Loucy (cell line): ENCODE results near the gene NR2F2.

ENCODE experiments used
- H2AFZ ChIP-seq: fragments of 200-600 bp; sonication (generic); 2 replicates; pipeline ENCODE4 v1.6.0; 2016; ENCODE audit warnings: antibody characterized with exemption, mild to moderate bottlenecking, low read length, moderate library complexity
- H3F3A ChIP-seq: fragments of 200-600 bp; 2 replicates; pipeline ENCODE4 v1.6.0; 2016; ENCODE audit warnings: antibody characterized with exemption, low read depth, mild to moderate bottlenecking
- H3K27me3 ChIP-seq: fragments of 200-600 bp; sonication (generic); 2 replicates; pipeline ENCODE4 v1.6.1; 2014; ENCODE audit warnings: low read length, mild to moderate bottlenecking; ENCODE audit not compliant: insufficient read depth, poor library complexity, severe bottlenecking
- H3K36me3 ChIP-seq: fragments of 200-600 bp; sonication (generic); 2 replicates; pipeline ENCODE4 v1.6.1; 2016; ENCODE audit warnings: low read length; ENCODE audit not compliant: insufficient read depth
- H3K4me1 ChIP-seq: fragments of 200-600 bp; sonication (generic); 2 replicates; pipeline ENCODE4 v1.5.1; 2014; ENCODE audit warnings: low read length, mild to moderate bottlenecking; ENCODE audit not compliant: insufficient read depth, poor library complexity, severe bottlenecking
- H3K4me2 ChIP-seq: fragments of 200-600 bp; sonication (generic); 2 replicates; pipeline ENCODE4 v1.6.0; 2014; ENCODE audit warnings: antibody characterized with exemption, low read length, low read depth, mild to moderate bottlenecking; ENCODE audit not compliant: poor library complexity, severe bottlenecking
- H3K4me3 ChIP-seq: fragments of 200-600 bp; sonication (generic); 2 replicates; pipeline ENCODE4 v1.5.1; 2014; ENCODE audit warnings: low read length, mild to moderate bottlenecking, mixed read lengths; ENCODE audit not compliant: poor library complexity, severe bottlenecking
- H3K79me2 ChIP-seq: fragments of 200-600 bp; sonication (generic); 2 replicates; pipeline ENCODE4 v1.6.1; 2014; ENCODE audit warnings: low read length; ENCODE audit not compliant: insufficient read depth
- H3K9ac ChIP-seq: fragments of 200-600 bp; sonication (generic); 2 replicates; pipeline ENCODE4 v1.6.0; 2014; ENCODE audit warnings: mild to moderate bottlenecking, low read depth, low read length, moderate library complexity; ENCODE audit not compliant: poor library complexity, severe bottlenecking
- H3K9me2 ChIP-seq: fragments of 200-600 bp; sonication (generic); replicated peaks from 2 replicates; pipeline ENCODE4 v1.6.1; 2016; ENCODE audit warnings: low read depth, low read length, mixed read lengths
- H3K9me3 ChIP-seq: fragments of 200-600 bp; sonication (generic); 2 replicates; pipeline ENCODE4 v1.6.1; 2014; ENCODE audit warnings: mild to moderate bottlenecking, antibody characterized with exemption, low read length, low read depth; ENCODE audit not compliant: insufficient read depth
- H4K20me1 ChIP-seq: fragments of 200-600 bp; sonication (generic); 2 replicates; pipeline ENCODE4 v1.6.0; 2014; ENCODE audit warnings: antibody characterized with exemption, low read length, mild to moderate bottlenecking; ENCODE audit not compliant: insufficient read depth, poor library complexity, severe bottlenecking
- EZH2phosphoT487 ChIP-seq: fragments of 200-600 bp; IDR thresholded peaks from 2 replicates; pipeline ENCODE4 v1.6.1; 2018; ENCODE audit warnings: antibody characterized with exemption, mild to moderate bottlenecking, moderate library complexity, borderline replicate concordance
- TF ChIP-seq, protein P1 (sequence below): fragments of 200-600 bp; sonication (generic); conservative IDR thresholded peaks from 2 replicates; pipeline ENCODE4 v1.5.1; 2014; ENCODE audit warnings: mild to moderate bottlenecking, antibody characterized with exemption, low read length

Gene NR2F2

DNA sequence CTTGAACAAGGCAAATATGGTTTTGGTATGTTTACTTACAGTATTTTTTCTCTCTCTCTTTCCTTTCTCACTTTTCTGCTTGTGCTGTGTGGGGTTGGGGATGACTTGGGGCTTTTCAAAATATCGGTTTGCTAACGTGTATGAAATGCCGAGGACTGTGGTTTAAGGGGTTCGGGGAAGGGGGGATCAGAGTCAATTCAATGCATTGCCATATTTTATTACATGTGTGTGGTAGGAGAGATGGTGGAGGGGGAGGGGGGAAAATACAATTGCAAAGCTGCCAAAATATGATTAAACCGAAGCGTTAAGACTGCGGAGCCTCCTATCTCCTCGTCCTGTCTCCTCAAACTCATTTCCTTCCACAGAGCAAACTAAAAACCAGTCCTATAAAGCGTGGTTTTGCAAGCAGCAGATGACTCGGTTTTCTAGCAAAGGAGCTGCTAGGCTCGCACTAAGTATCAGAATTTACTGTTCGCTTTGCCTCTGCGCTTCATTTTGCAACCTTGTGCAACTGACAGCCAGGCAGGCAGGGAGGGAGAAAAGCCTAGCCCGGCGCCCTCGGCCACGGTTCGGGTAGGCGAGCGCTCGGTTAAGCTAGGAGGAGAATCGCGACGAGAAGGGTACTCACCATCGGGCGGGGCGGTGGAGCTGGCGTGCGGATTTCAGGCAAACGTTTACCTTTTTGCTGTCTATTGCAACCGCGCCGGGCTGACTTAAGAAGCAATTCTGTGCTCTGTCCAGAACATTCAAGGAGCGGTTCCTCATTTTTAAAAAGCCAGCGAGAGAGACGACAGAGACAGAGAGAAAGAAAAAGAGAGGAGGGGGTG is 4.0 kb upstream of the NR2F2 start:
- no peaks in the 10 kb centered on the region for H3K9me3 ChIP-seq
- H3K4me2 ChIP-seq: peak overlapping the region; percentile 48
- H3K36me3 ChIP-seq: no peaks in the 10 kb centered on the region
- no peaks in the 10 kb centered on the region for H3K79me2 ChIP-seq
- no peaks in the 10 kb centered on the region for H3K9me2 ChIP-seq
- 0 out of 2 replicates have a peak, but pooled peaks cover 4% of the 10 kb centered on the region for H3F3A ChIP-seq
- H2AFZ ChIP-seq: no peak overlapping the region
- TF ChIP-seq, protein P1, sequence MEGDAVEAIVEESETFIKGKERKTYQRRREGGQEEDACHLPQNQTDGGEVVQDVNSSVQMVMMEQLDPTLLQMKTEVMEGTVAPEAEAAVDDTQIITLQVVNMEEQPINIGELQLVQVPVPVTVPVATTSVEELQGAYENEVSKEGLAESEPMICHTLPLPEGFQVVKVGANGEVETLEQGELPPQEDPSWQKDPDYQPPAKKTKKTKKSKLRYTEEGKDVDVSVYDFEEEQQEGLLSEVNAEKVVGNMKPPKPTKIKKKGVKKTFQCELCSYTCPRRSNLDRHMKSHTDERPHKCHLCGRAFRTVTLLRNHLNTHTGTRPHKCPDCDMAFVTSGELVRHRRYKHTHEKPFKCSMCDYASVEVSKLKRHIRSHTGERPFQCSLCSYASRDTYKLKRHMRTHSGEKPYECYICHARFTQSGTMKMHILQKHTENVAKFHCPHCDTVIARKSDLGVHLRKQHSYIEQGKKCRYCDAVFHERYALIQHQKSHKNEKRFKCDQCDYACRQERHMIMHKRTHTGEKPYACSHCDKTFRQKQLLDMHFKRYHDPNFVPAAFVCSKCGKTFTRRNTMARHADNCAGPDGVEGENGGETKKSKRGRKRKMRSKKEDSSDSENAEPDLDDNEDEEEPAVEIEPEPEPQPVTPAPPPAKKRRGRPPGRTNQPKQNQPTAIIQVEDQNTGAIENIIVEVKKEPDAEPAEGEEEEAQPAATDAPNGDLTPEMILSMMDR: no peak
- TF ChIP-seq EZH2phosphoT487: no peak
- no peaks in the 10 kb centered on the region for H3K27me3 ChIP-seq
- H3K4me3 ChIP-seq: peak overlapping the region; percentile 52
- H3K9ac ChIP-seq: peak overlapping the region; percentile 61
- no peaks in the 10 kb centered on the region for H4K20me1 ChIP-seq
- peaks cover 9% of the 10 kb centered on the region for H3K4me1 ChIP-seq

DNA sequence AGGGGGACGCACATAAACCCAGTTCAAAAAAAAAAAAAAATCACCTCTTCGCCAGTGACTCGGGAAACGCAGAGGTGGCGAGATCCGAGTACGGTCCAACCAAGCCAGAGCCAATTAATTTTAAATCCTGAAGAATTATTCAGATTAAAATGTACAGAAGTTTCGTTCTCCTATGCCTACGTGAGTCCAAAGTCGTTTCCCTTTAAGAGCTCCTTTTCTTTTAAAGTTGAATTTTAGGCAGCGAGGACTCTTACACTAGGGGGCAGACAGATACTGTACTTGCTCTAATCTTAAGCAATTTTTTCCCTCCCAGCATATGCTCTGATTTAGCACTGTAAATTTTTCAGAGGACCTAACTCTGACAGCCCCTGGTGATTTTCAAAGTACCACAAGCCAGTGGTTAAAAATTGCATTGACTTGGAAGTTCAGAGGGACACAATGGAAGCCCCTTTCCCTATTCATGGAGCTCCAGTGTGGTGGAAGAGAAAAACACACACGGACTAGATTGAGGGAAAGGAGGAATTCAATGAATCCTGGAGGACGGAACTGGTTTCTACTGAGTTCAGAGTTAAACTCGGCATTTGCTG is 3.3 kb upstream of the NR2F2 start:
- Histone ChIP-seq H3K27me3 (no peaks in the 10 kb centered on the region), H3K9me2 (no peaks in the 10 kb centered on the region), H2AFZ (no peak overlapping the region), H3K36me3 (no peaks in the 10 kb centered on the region), H3K9me3 (no peaks in the 10 kb centered on the region), H3K4me1 (peaks cover 9% of the 10 kb centered on the region), H3K79me2 (no peaks in the 10 kb centered on the region), H3F3A (0 out of 2 replicates have a peak, but pooled peaks cover 4% of the 10 kb centered on the region), H4K20me1 (no peaks in the 10 kb centered on the region), H3K9ac (peak overlapping the region; percentile 51), H3K4me3 (peak overlapping the region; percentile 52), H3K4me2 (peak overlapping the region; percentile 48)
- TF ChIP-seq, protein P1: peak; percentile 68
- TF ChIP-seq EZH2phosphoT487: no peak

DNA sequence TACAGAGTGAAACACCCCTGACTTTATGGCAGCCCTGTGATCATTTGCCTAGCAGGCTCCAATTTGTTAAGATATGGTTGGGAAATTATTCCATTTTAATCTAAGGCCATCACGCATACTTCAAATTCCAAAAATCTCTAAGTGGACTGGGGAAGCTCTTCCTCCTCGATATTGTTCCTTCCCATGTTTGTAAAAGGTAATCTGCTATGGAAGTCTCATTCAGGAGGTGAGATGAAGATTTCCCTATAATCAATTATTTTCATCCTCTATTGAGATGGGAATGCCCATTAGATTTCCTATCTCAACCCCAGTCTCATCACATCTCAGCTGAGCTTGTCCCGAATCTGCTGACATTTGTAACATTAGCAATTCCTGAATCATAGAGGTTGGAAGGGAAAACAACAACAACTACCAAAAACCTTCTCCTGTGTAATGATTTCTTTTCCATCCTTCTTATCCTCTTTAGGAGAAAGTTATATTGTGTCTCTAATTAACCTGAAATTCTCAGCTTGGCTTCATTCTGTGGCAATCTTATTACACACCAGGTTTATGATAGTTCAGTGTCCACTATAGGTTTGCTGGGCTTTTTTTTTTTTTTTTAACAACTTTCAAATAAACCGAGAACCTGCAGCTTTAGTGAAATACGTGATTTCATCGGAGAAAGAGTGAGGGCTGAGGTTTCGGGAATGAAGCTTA is 2.2 kb upstream of the NR2F2 start:
- no peak overlapping the region for H2AFZ ChIP-seq
- H3K79me2 ChIP-seq: no peaks in the 10 kb centered on the region
- H3K36me3 ChIP-seq: no peaks in the 10 kb centered on the region
- H3K9me3 ChIP-seq: no peaks in the 10 kb centered on the region
- H3F3A ChIP-seq: 0 out of 2 replicates have a peak, but pooled peaks cover 4% of the 10 kb centered on the region
- no peaks in the 10 kb centered on the region for H3K9me2 ChIP-seq
- H3K4me1 ChIP-seq: peaks cover 9% of the 10 kb centered on the region
- H3K27me3 ChIP-seq: no peaks in the 10 kb centered on the region
- H3K4me2 ChIP-seq: no peak overlapping the region
- no peak overlapping the region for H3K9ac ChIP-seq
- TF ChIP-seq EZH2phosphoT487: no peak
- TF ChIP-seq, protein P1: no peak
- no peaks in the 10 kb centered on the region for H4K20me1 ChIP-seq
- H3K4me3 ChIP-seq: no peak overlapping the region
